Retina (tissue), 1 donor: ENCODE data around the gene PRKAR1B.
"Not testable (repeated sequence)": the region's sequence is repeated elsewhere in the genome, so short reads cannot be mapped to it uniquely, and the experiment has no call there.

Experiments
- DNase-seq: peaks from one replicate; pipeline ENCODE4 v3.0.0-alpha.2; 2016

PRKAR1B gene

DNA sequence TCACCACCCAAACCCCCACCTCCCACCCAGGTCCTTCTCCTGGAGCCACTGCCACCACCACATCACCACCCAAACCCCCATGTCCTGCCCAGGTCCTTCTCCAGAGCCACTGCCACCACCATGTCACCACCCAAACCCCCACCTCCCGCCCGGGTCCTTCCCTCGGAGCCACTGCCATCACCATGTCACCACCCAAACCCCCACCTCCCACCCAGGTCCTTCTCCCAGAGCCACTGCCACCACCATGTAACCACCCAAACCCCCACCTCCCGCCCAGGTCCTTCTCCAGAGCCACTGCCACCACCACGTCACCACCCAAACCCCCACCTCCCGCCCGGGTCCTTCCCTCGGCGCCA is 175.5 kb downstream of the PRKAR1B start:
- DNase-seq = not testable (repeated sequence)

DNA sequence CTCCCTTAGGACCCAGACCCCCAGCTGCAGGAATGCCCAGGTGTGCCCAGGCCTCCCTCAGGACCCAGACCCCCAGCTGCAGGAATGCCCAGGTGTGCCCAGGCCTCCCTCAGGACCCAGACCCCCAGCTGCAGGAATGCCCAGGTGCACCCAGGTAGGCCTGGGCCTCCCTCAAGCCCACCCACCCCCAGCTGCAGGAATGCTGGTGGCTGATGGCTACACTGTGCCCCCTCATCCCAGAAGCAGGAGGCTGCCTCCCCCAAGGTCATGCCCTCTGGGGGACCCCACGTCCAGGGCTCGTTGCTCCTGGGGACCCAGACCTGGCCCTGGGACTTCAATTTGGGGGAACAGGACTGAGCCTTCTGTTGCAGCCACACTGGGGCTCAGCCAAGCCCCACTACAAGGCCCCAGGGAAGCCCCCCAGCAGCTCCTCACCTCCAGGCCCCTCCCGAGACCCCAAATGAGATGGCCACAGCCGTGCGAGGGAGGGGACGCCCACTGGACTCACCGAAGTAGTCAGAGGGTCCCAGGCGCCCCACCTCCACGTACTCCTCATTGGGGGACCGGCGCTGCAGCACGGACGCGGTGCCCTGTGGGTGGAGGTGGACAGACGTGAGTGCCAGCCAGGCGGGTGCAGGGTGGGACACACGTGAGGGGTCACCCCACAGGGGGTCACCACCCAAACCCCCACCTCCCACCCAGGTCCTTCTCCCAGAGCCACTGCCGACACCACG is 176.0 kb downstream of the PRKAR1B start:
- DNase-seq = no peak

DNA sequence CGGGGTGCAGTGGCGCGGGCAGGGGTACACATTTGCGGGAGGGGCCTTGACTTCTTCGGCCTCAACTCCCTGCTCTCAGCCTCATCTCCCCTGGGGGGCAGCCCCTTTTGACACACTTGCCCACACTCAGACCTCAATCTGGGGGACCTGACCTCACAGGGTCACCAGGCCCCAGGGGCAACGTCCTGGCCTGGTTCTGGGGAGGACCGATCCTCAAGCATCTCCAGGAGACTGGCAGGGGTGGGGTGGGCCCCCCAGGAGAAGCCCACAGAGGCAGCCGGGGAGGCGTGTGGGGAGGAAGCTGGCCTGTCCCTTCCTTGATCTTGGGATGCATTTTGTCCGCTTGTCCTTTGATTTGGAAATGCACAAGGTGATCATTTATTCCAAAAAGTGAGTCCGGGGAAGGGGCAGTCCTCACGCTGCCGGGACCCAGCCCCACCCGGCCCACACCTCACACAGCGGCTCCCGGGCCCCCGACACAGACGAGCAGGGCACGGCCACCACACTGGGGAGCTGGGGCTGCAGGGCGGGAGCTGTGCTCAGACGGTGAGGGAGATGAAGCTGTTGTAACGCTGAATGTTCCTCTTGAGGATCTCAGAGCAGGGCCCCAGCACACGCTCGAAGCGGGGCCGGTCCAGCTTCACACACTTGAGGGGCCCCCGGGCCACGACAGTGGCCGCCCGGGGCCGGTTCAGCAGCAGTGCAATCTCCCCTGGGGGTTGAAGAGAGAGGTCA is 177.0 kb downstream of the PRKAR1B start:
- DNase-seq = no peak

DNA sequence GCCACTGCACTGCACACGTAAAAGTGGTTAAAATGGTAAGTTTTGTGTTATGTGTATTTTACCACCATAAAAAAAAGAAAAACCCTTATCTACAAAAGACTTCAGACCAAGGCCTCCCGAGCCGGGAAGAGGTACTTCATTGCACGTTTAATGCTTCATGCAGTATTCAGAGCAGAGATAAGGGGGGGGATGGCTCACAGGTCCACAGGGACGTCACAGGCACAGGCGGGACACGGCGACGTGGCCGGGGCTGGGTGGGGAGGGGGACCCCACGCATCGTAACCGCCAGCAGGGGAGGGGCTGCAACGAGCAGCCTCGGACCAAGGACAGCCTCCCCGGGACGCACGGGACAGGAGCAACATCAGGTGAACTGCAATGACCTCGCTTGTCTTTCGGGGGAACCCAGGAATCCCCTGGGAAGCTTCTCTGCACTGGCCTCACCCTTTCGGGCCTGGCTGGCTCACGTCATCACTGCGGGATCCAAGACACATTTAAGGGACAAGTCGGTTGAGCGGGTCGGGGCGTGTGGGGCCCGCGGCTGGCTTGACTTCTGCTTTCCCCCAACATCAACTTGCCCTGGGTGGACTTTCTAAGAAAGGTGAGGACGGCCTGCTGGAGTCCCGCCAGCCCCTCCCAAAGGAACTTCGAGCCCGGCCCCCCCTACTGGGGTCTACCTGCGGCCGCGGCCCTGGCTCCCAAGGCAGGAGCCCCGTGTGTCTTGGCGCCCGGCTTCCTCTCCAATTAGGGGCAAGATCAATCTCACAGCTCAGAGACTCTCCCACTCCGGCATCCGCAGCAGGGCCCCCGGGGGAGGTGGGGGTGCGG is 177.8 kb downstream of the PRKAR1B start:
- no peak for DNase-seq

DNA sequence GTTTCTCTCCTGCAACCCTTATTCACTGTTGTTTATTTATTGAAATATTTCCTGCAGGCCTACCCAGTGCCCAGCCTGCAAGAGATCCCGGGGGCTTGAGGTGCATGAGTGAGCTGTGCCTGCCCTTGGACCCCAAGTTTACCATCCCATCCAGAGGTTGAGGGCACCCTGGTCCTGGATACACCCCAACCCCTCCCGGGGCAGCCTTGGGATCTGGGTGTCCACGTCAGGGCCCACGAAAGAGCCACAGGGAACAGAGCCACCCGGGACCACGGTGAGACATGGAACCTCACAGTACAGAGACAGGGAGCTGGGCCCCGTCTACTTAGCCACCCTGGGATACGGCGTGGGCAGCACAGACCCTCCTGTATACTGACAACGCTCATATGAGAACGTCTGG is 178.7 kb downstream of the PRKAR1B start:
- no peak for DNase-seq

DNA sequence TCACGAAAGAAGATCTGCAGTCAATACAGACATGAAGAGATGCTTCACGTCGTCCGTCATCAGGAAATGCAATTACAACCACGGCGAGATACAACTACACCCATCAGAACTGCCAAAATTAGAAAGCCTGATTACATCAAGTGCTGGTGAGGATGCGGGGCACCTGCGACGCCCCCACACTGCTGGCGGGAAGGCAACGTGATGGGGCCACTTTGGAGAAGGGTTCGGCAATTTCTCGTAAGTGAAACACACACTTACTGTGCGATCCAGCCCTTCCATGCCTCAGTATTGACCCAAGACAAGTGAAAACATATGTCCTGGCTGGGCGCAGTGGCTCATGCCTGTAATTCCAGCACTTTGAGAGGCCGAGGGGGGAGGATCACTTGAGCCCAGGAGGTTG is 181.6 kb downstream of the PRKAR1B start:
- no peak for DNase-seq

DNA sequence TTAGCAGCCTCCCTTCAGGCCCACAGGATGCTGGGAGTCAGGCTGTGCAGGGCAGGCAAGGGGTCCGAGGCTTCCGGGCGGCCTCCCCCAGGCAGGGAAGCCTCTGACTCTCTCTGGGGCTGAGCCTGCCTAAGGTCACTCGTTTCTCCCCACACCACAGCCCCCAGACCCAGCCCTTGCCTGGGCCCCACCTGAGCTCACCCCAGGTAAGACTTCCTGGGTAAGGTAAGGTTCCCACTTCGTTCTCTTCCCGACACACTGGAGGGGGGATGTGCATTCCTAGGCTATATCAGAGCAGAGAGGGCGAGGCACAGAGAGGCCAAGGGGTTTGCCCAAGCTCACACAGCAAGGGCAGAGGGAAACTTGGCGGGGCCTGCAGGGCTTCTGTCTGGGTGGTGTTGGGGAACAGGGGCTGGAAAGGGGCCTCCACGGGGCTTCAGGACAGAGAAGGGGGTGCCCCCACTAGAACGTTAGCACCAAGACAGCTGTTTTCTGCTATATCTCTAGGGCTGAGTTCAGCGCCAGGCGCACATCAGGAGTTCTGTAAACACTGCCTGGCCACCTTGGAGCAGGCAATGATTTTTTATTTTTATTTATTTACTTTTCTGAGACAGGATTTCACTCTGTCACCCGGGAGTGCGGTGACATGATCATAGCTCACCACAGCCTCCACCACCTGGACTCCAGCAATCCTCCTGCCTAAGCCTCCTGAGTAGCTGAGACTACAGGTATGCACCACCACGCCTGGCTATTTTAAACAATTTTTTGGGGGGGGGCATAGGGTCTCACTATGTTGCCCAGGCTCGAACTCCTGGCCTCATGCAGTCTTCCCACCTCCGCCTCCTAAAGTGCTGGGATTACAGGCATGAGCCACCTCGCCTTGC is 182.5 kb downstream of the PRKAR1B start:
- DNase-seq = no peak

DNA sequence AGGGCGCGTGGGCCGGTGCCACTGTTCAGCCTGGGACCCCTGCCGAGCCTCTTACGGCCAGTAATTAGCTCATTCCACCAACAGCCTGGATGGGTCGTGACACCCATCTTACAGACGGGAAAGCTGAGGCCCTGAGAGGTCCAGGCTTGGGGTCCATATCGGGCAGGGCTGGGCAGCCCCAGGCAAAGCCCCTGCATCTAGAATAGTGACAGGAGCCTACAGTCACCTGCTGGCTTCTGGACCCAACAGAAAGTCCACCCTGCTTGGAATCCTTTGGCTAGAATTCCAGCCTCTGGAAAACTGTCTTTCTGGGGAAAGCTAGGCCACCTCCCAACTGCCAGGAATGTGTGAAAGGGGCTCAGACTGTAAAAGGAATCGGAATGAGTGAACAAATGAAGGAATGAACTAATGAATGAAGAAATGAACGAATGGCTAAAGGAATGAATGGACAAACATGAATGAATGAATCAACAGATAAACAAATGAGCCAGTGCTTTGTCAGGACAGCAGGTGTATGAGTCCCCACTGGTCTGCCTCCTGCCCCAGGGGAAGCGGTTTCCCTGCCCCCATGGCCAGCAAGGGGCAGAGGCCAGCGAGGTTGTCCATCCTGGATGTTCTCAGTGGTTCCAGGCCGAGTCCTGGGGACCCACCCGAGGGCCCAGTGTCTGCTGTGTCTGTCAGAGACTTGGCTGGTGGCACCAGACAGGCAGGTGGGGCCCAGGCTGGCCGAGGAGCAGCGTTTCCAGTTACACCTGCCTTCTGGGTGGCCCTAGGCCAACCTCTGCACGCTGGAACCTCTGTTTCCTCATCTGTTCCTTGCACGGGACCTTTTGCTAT is 183.4 kb downstream of the PRKAR1B start:
- no peak for DNase-seq

DNA sequence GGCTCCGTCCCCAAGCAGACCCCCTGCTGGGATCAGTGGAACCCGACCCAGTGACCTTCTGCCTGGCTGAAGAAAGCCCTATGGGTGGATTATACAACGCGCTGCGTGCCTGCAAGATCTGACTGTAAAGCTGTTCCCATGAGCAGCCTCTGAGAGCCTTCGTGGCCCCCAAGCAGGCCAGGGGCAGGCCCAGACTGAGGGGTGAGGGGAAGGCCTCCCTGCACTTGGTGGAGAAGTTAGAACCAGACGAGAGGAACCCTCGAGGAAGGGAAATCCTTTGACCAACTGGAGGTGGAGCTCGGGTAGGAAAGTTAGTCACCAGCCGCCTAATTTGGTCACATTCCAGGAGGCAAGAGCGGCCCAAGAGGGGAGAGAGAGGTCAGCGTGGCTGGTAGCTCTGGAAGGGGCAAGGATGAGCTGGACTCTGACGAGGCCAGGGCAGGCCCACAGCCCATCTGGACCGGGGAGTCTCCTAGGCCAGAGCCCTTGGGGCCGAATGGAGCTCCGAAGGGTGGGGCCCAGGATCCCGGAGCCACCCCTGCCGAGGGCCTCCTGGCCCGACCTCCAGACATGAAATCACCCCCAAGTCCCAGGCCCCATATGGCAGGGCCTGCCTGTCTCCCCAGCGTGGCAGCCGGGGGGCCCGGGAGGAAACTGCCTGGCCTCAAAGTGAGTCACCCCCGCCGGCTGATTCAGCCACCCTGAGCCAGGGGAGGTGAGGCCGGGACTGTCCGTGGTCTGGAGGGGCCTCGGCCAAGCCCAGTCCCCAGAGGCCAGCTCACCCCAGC is 184.2 kb downstream of the PRKAR1B start:
- DNase-seq = peak; percentile 69

DNA sequence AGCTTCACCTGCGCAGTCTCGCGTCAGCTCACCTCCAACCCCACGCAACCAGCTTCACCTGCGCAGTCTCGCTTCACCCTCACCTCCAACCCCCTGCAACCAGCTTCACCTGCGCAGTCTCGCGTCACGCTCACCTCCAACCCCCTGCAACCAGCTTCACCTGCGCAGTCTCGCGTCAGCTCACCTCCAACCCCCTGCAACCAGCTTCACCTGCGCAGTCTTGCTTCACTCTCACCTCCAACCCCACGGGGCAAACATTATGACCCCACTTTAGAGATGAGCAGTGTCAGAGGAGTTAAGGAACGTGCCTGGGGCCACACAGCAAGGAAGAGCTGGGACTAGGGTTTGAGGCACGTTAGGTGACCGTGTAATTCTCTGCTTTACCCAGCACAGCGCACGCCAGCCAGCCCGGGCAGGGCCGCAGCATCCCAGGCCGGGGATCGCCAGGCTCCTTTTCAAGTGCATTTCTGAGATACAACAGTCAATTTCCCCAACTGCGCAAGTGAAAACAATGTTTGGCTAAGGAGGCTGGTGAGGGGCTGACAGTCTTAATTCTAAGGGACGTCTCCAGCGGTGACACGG is 184.9 kb downstream of the PRKAR1B start:
- no peak for DNase-seq

DNA sequence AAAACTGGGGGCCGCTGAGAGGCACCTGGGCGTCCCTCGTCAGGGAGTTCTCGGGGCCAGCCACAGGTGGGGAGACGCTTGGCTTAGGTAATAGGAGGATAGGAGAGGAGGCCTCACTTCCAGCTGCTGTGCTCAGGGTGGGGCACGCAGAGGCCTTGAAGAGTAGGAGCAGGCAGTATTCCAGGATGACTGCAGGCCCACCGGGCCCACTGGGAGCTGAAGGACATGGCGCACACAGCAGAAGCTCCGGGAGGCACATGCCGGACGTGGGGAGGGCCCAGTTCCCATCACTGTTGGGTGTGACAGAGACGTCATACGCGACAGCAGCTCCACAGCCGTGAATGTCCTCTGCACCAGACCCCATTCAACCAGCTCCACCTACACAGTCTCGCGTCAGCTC is 185.4 kb downstream of the PRKAR1B start:
- no peak for DNase-seq

DNA sequence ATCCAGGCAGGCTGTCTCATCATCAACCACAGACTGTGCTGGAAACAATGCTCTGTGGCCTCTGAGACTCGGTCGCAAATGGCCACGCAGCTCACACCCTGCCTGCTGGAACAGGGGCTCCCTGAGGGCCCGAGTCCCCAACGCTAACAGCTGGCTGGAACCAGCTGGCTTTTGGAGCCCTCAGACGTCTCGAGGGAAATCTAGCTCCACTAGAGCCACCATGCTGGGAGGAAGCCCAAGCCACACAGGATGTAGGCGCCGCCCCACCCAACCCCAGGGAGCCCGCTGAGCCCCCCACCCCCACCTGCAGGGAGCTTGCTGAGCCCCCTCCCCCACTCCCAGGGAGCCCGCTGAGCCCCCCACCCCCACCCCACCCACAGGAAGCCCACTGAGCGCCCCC is 186.1 kb downstream of the PRKAR1B start:
- DNase-seq = no peak

DNA sequence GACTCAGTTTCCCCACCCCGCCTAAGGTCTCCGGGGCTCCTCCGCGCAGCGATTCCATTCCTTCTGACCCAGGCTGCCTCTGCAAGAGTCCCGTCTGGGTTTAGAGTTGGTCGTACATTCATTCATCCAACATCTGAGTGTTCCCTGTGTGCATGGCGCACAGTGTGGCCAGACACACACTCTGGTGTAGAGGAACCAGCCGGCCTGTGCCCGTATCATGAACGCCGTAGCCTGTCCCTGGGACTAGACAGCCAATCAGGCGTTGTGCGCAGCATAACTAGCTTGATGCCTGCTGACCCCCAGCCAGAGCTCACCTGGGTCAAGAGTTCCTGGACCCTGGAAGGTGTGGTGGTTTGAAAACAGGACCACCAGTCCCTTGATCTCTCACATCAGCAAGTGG is 186.5 kb downstream of the PRKAR1B start:
- DNase-seq = no peak

DNA sequence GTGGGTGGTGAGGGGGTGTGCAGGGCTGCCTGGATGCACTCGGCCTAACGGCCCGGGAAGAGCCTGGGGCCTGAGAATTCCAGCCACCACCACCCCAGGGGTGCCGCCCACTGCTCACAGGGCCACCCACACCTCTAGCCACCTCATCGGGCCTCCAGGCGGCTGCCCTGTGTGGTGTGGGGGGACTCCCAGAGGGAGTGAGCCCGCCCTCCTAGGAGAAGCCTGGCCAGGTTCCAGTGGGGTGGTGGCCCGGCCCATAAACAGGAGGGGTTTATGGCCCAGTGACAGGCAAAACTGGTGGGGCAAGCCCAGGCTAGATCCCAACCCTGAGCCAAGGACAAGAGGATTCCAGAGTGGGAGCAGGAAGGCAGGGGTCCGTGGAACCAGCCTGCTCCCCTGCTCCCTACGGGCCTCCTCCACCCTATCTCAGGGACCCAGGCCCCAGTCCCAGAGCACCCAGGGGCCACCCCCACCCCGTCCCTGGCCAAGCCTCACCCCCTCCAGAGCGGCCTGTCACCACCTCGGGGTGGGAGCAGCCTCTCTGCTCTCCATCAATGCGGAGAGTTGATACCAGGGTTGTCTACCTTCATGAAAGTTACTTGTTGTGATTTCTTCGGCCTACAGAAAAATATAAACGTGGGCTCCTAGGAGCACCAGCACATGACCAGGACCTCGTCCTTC is 187.2 kb downstream of the PRKAR1B start:
- no peak for DNase-seq

DNA sequence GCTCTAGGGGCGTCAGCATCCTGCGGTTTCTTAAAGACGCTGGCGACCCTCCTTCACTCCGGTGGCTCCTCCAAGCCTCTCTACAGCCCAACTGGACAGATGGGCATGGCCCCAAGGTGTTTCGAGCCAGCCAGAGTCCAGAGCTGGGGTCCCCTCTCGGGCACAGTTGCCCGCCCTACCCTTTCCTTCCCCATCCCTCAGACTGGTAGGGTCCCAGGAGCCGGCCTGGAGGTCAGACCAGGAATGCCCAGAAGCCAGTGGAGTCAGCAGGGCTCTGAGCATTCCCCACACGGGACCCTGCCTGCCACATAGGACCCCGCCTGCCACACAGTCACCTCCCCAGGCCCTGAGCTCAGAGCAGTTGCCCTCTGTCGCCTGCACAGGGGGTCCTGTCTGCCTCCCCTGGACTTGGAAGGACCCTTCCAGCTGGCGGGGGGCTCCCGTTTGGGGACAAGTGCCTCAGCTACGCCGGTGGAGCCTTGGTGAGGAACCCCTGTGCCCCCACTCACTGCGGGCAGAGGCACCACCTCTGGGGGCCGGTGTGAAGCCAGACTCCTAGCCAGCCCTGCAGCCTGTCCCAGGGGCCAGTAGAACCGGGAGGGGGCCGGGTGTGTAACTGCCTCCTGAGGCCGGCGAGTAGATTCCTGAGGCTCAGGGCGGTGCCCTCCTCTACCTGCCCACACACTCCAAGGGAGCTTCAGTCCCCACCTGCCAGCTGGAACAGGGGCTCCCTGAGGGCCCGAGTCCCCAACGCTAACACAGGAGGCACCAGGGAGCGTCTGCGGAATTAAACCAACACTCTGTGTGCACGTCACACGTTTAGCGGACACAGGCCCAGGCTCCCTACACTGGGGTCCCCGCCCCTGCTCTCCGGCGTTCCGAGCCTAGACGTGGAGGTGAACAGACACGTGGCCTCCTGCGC is 188.1 kb downstream of the PRKAR1B start:
- no peak for DNase-seq

DNA sequence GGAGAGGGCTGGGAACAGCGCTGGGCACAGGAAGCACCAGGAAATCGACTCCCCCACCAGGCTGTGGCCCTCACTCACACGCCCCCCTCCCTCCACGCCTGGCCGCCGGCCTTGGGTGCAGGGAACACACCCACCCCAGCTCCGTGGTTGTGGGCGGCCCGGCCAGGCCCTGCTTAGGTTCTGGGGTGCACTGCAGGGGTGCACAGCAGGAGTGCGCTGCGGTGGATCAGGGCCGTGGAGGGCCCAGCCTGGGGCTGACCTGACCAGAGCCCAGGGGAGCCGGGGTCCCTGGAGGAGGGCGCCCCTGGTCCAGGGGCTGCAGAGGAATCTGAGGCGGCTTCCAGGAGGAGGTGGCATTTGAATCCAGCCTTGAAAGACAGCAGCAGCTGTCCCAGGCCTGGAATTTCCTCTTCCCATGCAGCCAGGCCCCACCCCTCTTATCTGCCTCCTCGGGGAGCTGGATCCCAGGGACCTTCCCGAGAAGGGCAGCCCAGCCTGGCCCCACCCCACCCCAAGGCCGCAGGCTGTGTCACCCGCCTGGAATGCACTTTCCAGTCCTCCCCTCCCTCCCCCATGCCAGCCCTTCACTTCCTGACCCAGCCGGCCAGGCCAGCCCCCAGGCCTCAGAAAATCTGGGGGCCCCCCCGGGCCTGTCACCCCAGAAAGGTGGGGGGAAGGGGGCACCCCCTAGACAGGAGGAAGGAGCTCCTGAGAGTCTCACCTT is 189.0 kb downstream of the PRKAR1B start:
- DNase-seq = no peak

DNA sequence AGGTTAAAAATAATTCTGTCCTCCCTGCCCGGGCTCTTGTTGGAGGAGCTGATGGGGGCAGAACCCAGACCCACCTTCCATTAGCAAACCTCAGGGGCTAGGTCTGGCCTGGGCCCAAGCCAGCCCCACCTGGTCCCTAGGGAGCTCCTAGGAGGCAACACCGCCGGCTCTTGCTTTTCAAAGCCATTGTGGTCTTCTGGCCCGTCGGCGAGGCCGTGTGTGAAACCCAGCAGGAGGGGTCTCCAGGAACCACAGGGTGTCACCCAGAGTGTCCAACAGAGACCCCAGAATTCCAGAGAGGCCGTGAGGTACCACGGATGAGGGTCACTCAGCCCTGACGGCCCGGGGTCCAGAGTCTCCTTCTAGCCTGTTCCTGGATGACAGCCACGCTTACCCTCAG is 190.8 kb downstream of the PRKAR1B start:
- no peak for DNase-seq

DNA sequence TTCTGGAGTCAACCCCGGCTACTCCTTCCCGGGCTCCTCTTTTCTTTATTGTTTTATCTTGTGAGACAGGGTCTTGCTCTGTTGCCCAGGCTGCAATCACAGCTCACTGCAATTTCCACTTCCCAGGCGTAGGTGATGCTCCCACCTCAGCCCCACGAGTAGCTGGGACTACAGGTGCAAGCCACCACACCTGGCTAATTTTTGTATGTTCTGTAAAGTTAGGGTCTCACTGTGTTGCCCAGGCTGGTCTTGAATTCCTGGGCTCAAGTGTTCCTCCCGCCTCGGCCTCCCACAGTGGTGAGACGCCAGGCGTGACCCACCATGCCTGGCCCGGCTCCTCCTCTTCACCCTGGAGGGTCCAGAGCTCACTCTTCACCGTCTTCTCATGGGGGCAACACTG is 192.1 kb downstream of the PRKAR1B start:
- DNase-seq = no peak
